LNCaP clone FGC (cell line): ENCODE results near the gene CLNK.
A peak's percentile ranks its signal among the peaks of the same experiment; 100 is the strongest.

Experiments used
- DNase-seq: peaks from one replicate; pipeline ENCODE4 v3.0.0-alpha.2; 2011; ENCODE audit warnings: low read depth
- H3K4me3 ChIP-seq: 2 replicates; pipeline ENCODE4 v1.5.1; 2011; ENCODE audit warnings: mild to moderate bottlenecking, low read depth, low read length, control low read depth
- TF ChIP-seq, protein P1 (sequence below): IDR thresholded peaks from 2 replicates; pipeline ENCODE4 v1.5.1; 2012; ENCODE audit warnings: mild to moderate bottlenecking; ENCODE audit not compliant: control insufficient read depth, insufficient read depth; ENCODE audit errors: extremely low read depth

CLNK gene

DNA sequence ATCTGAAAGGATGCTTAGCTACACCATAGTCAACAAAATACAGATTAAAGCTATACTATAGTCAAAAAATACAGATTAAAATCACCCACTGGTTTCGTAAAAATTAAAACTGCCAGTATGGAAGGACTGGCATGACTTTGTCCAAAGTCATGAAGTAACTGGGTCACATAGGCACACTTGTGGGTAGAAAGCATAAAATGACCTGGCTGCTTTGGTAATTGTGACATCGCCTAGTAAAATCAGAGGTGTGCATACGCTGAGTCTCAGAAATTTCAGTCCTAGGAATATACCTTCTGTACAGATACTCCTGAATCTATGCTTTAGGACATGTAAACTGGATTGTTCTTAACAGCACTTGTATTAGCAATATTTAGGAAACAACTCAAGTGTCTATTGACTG is 28.1 kb downstream of the CLNK start:
- H3K4me3 ChIP-seq, result 0 out of 2 replicates have a peak overlapping the region, but pooled peaks have one; percentile 2
- DNase-seq, result no peak
- TF ChIP-seq, protein P1, sequence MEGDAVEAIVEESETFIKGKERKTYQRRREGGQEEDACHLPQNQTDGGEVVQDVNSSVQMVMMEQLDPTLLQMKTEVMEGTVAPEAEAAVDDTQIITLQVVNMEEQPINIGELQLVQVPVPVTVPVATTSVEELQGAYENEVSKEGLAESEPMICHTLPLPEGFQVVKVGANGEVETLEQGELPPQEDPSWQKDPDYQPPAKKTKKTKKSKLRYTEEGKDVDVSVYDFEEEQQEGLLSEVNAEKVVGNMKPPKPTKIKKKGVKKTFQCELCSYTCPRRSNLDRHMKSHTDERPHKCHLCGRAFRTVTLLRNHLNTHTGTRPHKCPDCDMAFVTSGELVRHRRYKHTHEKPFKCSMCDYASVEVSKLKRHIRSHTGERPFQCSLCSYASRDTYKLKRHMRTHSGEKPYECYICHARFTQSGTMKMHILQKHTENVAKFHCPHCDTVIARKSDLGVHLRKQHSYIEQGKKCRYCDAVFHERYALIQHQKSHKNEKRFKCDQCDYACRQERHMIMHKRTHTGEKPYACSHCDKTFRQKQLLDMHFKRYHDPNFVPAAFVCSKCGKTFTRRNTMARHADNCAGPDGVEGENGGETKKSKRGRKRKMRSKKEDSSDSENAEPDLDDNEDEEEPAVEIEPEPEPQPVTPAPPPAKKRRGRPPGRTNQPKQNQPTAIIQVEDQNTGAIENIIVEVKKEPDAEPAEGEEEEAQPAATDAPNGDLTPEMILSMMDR, result no peak

DNA sequence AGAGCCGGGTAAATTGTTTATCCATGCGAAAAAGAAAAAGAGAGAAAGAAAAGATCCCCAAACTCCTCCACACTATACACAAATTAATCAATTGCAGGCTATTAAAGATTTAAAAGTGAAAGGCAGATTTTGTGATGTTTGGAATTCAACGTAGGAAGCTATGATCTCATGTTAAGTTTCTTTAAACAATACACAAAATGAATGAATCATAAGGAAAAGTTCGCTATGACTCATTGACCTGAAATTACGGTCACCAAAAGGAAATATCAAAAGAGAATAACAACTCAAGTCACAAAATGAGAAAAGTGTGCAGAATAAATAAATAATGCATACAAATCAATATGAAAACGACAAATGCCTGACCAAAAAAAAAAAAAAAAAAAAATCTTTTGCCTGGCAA is 28.6 kb downstream of the CLNK start:
- TF ChIP-seq, protein P1, result no peak
- H3K4me3 ChIP-seq, result no peak overlapping the region
- DNase-seq, result no peak

DNA sequence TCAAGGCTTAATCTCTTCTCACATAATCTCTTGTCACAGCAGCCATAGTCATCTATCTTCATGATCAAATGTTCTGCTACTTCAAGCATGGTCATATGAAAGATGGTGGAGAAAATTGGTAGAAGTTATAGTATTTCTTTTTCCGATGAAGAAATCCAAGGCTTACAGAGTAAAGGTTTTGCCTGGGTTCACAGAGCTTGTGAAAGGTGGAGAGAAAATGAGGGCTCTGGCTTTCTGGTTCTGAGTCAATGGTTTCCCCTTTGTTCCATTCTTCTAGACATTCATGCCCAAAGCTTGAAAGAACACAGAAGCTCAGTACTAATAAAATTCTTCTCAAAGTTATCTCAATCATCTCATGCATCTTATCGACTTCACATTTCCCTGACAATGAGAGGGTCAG is 36.1 kb downstream of the CLNK start:
- H3K4me3 ChIP-seq, result no peak overlapping the region
- TF ChIP-seq, protein P1, result no peak
- DNase-seq, result no peak

DNA sequence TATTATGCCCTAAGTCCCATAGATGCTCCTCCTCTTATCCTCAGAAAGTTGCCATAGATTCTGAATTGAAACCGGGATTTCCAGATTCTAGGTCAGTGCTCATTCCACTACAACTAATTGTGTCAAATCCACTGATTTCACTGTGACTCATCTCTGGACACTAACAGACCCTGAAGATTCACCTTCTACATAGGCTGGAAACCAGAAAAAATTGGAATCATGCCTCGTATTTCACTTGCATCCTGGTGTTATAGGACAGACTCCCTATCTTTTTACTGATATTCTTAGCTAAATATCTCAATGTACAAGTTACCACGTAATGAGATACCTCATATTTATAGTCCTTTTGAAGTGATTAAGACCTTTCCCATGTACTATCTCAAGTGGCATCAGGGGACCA is 36.7 kb downstream of the CLNK start:
- DNase-seq, result no peak
- no peak overlapping the region for H3K4me3 ChIP-seq
- TF ChIP-seq, protein P1, result no peak

DNA sequence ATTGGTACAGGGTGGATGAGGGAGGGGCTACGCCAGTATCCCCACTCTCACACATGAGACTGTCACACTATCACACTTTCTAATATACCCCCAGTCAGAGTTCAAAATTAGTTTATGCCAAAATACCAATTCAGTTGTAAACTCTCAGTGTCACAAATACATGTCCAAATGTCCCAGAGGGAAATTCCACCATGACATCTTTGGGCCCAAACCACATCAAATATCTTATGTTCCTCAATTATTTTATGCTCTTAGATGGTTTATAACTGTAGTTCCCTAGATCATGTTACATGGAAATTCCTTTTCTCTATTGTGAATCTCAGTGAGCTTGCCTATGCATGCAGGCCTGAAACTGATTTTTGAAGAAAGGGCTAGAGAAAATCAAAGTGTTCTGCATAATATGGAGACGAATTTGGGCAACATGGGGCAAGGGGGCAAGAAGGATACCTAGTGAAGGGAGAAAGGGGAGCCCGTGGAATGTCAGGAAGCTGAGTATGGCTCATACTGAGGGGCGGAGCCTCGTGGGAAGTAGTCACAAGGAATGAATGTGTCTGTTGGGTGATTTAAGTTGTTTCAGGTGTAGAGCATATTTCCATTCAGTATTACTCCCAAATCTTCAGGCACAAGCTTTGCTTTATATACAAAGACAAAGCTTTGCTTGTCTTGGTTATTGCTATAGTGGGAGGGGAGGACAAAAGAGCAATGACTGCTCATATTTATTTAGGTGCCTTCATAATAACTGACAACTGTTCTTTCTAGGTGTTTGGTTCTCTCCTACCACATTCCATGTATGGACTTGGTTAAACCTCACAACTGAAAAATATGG is 40.8 kb downstream of the CLNK start:
- no peak for DNase-seq
- TF ChIP-seq, protein P1, result no peak
- no peak overlapping the region for H3K4me3 ChIP-seq

DNA sequence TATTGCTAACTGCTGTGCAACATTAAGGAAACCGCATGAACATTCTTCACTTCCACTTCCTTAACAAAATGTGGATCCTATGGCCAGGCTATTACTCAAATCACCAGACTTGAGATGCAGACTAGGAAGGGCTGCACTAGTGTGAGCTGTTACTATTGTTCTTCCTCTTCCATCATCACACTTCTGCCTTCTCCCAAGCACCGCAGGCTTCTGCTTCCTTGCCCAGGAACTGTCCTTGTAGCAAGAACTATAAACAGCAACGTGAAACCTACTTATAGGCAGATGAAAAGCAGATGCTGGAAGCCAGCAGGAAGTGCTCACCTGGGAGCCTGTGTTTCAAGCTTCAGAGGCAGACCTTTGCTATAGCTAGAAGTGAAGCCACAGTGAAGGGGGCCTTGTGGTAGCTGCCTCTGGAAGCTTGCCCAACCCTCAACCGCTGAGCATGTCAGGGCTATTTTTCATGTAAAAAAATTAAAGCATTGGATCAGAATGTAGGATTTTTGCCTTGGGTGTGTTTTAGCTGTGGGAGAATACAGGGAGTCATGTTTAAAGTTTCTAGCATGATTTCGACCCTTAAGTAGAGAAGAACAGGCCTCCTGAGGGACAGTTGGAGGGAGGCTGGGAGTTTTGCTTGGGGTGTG is 43.9 kb downstream of the CLNK start:
- H3K4me3 ChIP-seq, result no peak overlapping the region
- TF ChIP-seq, protein P1, result no peak
- DNase-seq, result no peak
